Adrenal gland (tissue), 5 donors: ENCODE measurements around the gene NFATC1.

Experiments used
- POLR2A ChIP-seq, 2 donors: fragments of 450-650 bp; IDR thresholded peaks; one replicate each; pipeline ENCODE4 v1.6.1; 2017; ENCODE audit warnings: antibody characterized with exemption in 2 of 2, mild to moderate bottlenecking in 2 of 2, moderate library complexity in 1 of 2
- TF ChIP-seq, protein P1 (sequence below), 6 experiments: fragments of 450-650 bp in 4 of 6; fragments of 200-600 bp in 2 of 6; sonication (generic) in 1 of 6; IDR thresholded peaks; 1 replicate in 5 of 6; 2 replicates in 1 of 6; pipeline versions ENCODE4 v1.5.1 to v1.8.0; 2016 to 2021; ENCODE audit warnings: antibody characterized with exemption in 6 of 6, mild to moderate bottlenecking in 2 of 6, moderate library complexity in 1 of 6
- donor health status: DM: no; HTN: no; CAD: no.

DNA sequence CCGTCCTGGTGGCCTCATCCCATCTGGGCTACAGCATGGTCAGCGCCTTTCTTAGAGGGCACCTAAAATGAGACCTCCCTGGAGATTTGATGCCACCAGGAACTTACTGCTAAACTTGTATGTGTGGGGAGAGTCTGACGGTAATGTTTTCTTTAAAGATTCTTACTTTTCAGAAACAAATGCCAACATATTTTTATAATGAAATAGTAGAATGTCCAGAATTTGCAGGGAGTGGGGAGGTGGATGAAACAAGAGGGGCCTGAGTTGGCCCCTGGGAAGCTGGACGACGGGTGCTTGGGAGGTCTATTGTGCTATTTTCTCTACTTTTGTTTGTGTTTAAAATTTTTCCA, 165.1 kb downstream of the NFATC1 start:
- TF ChIP-seq, protein P1, sequence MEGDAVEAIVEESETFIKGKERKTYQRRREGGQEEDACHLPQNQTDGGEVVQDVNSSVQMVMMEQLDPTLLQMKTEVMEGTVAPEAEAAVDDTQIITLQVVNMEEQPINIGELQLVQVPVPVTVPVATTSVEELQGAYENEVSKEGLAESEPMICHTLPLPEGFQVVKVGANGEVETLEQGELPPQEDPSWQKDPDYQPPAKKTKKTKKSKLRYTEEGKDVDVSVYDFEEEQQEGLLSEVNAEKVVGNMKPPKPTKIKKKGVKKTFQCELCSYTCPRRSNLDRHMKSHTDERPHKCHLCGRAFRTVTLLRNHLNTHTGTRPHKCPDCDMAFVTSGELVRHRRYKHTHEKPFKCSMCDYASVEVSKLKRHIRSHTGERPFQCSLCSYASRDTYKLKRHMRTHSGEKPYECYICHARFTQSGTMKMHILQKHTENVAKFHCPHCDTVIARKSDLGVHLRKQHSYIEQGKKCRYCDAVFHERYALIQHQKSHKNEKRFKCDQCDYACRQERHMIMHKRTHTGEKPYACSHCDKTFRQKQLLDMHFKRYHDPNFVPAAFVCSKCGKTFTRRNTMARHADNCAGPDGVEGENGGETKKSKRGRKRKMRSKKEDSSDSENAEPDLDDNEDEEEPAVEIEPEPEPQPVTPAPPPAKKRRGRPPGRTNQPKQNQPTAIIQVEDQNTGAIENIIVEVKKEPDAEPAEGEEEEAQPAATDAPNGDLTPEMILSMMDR (IDR thresholded peaks at IDR 0.05) = no peak
- no peak for TF ChIP-seq POLR2A (IDR thresholded peaks at IDR 0.05)
